ENCODE measurements around the gene RNF208. TPM values are rescaled to one million over a fixed set of nuclear protein-coding genes. Genes with fewer than 3 reads are reported as not detected.
A peak's percentile ranks its signal among the peaks of the same experiment; 100 is the strongest.

RNF208 gene
- total and polyA plus RNA-seq, 9 of the 15 experiments (the other 6 are each of a cell fraction or from before 2014, with no cell fraction given): 0.15 to 6.9 (median 0.50) TPM; not detected in 2

DNA sequence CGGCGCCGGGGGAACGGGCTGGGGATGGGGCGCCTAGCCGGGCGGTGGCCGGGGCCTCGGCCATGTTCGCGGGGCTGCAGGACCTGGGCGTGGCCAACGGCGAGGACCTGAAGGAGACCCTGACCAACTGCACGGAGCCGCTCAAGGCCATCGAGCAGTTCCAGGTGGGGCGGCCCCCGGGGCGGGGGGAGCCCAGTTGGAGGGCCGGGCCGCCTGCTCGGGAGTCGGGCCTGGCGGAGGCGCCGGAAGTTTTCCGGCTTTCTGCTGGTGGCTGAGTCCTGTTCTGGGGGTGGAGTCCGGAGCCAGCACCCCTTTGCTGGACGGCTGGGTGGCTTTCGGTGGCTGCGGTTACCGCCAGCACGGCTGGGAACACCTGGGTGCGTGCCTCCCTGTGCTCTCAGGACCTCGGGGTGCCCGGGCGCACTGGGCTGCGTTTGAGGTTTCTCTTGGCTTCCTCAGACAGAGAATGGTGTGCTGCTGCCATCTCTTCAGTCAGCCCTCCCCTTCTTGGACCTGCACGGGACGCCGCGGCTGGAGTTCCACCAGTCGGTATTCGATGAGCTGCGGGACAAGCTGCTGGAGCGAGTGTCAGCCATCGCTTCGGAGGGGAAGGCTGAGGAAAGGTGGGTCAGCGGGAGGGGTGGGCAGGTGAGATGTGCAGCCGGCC lies 33.5 kb upstream of the RNF208 start (continued):
- TF ChIP-seq, protein P1, sequence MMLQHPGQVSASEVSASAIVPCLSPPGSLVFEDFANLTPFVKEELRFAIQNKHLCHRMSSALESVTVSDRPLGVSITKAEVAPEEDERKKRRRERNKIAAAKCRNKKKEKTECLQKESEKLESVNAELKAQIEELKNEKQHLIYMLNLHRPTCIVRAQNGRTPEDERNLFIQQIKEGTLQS (IDR thresholded peaks at IDR 0.05): no peak
- TF ChIP-seq, protein P1 (CRISPR knock-in tag; conservative IDR thresholded peaks at IDR 0.05): no peak
- TF ChIP-seq ZNF316 (IDR thresholded peaks at IDR 0.05) (no peak), E2F4 (CRISPR knock-in tag; IDR thresholded peaks at IDR 0.05; ENCODE audit: low read depth) (no peak), BRD9 (IDR thresholded peaks at IDR 0.05; ENCODE audit: low read depth, partially characterized antibody) (no peak), KDM5B (IDR thresholded peaks at IDR 0.05; ENCODE audit: insufficient replicate concordance, low read depth, low read length) (peak; percentile 32), MBD2 (IDR thresholded peaks at IDR 0.05; ENCODE audit: borderline replicate concordance, low read depth) (no peak), SLC30A9 (CRISPR knock-in tag; IDR thresholded peaks at IDR 0.05) (no peak)
- TF ChIP-seq, protein P2, sequence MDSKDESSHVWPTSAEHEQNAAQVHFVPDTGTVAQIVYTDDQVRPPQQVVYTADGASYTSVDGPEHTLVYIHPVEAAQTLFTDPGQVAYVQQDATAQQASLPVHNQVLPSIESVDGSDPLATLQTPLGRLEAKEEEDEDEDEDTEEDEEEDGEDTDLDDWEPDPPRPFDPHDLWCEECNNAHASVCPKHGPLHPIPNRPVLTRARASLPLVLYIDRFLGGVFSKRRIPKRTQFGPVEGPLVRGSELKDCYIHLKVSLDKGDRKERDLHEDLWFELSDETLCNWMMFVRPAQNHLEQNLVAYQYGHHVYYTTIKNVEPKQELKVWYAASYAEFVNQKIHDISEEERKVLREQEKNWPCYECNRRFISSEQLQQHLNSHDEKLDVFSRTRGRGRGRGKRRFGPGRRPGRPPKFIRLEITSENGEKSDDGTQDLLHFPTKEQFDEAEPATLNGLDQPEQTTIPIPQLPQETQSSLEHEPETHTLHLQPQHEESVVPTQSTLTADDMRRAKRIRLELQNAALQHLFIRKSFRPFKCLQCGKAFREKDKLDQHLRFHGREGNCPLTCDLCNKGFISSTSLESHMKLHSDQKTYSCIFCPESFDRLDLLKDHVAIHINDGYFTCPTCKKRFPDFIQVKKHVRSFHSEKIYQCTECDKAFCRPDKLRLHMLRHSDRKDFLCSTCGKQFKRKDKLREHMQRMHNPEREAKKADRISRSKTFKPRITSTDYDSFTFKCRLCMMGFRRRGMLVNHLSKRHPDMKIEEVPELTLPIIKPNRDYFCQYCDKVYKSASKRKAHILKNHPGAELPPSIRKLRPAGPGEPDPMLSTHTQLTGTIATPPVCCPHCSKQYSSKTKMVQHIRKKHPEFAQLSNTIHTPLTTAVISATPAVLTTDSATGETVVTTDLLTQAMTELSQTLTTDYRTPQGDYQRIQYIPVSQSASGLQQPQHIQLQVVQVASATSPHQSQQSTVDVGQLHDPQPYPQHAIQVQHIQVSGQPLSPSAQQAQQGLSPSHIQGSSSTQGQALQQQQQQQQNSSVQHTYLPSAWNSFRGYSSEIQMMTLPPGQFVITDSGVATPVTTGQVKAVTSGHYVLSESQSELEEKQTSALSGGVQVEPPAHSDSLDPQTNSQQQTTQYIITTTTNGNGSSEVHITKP (IDR thresholded peaks at IDR 0.05; ENCODE audit: partially characterized antibody): no peak
- TF ChIP-seq, protein P3, sequence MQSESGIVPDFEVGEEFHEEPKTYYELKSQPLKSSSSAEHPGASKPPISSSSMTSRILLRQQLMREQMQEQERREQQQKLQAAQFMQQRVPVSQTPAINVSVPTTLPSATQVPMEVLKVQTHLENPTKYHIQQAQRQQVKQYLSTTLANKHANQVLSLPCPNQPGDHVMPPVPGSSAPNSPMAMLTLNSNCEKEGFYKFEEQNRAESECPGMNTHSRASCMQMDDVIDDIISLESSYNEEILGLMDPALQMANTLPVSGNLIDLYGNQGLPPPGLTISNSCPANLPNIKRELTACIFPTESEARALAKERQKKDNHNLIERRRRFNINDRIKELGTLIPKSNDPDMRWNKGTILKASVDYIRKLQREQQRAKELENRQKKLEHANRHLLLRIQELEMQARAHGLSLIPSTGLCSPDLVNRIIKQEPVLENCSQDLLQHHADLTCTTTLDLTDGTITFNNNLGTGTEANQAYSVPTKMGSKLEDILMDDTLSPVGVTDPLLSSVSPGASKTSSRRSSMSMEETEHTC (IDR thresholded peaks at IDR 0.05): no peak

All from K562 (cell line).